ENCODE results near the gene APBA2. TPM values are rescaled to one million over a fixed set of nuclear protein-coding genes. Genes with fewer than 3 reads are reported as not detected.

The APBA2 gene
- total and polyA plus RNA-seq, 11 donors = 0.16 to 1.3 (median 0.40) TPM; not detected in 2

- Histone ChIP-seq H3K4me1 (peaks cover 0 to 20% (median 4%) of the 10 kb centered on the region in 12 donors), H3K4me3 (no peak overlapping the region), H3K27me3 (no peaks in the 10 kb centered on the region), H3K36me3 (no peaks in the 10 kb centered on the region), H3K27ac (peak overlapping the region in 10 of 12 donors; percentile 14 to 81 (median 64)), H3K9me3 (no peaks in the 10 kb centered on the region)
- WGBS, 4 donors = 40 to 52% (median 45%) methylated on average over 11 to 12 of the region's 12 CpGs
- TF ChIP-seq POLR2A (IDR thresholded peaks at IDR 0.05) = no peak
- no peak for TF ChIP-seq CTCF (IDR thresholded peaks at IDR 0.05)
- intact Hi-C loops (cut with DNase I) = no loop called here
- ATAC-seq (peak; percentile 76 to 94 (median 90)), DNase-seq (peak in 3 of 5 donors; percentile 19 to 51 (median 30))
These were observed 107.4 kb downstream of the APBA2 start for GRCh38 chr15:28993051-28993719.

- DNase-seq = no peak
- Histone ChIP-seq H3K4me1 (peaks cover 0 to 20% (median 4%) of the 10 kb centered on the region in 12 donors), H3K36me3 (no peaks in the 10 kb centered on the region), H3K27me3 (no peaks in the 10 kb centered on the region), H3K27ac (peak overlapping the region in 10 of 12 donors; percentile 14 to 81 (median 64)), H3K9me3 (no peaks in the 10 kb centered on the region), H3K4me3 (no peak overlapping the region)
- peak in 1 of 4 donors; percentile 6 for ATAC-seq
- TF ChIP-seq CTCF (IDR thresholded peaks at IDR 0.05) = no peak
- intact Hi-C loops (cut with DNase I) = no loop called here
- 79 to 89% (median 83%) methylated on average over 7 of the region's 7 CpGs for WGBS, 4 donors
These were observed 107.9 kb downstream of the APBA2 start for GRCh38 chr15:28993720-28994053.

- intact Hi-C loops (cut with DNase I) = no loop called here
- DNase-seq = no peak
- TF ChIP-seq CTCF (IDR thresholded peaks at IDR 0.05) = no peak
- H3K4me3 ChIP-seq = no peak overlapping the region
- peak overlapping the region in 4 of 12 donors; percentile 8 to 81 (median 66) for H3K27ac ChIP-seq
- H3K4me1 ChIP-seq = peaks cover 0 to 20% (median 4%) of the 10 kb centered on the region in 12 donors
- ATAC-seq = no peak
- no peaks in the 10 kb centered on the region for H3K27me3 ChIP-seq
- WGBS, 4 donors = 77 to 84% (median 81%) methylated on average over 14 of the region's 14 CpGs
- H3K9me3 ChIP-seq = no peaks in the 10 kb centered on the region
- H3K36me3 ChIP-seq = no peaks in the 10 kb centered on the region
These were observed 108.5 kb downstream of the APBA2 start for GRCh38 chr15:28994142-28994830.

- no peak for ATAC-seq
- Histone ChIP-seq H3K4me3 (no peak overlapping the region), H3K4me1 (peaks cover 0 to 20% (median 4%) of the 10 kb centered on the region in 12 donors), H3K9me3 (no peaks in the 10 kb centered on the region), H3K27me3 (no peaks in the 10 kb centered on the region), H3K36me3 (no peaks in the 10 kb centered on the region), H3K27ac (peak overlapping the region in 1 of 12 donors; percentile 8)
- intact Hi-C loops (cut with DNase I) = no loop called here
- DNase-seq = no peak
- TF ChIP-seq CTCF (IDR thresholded peaks at IDR 0.05) = no peak
- TF ChIP-seq POLR2A (IDR thresholded peaks at IDR 0.05) = no peak
- WGBS, 4 donors = 76 to 82% (median 78%) methylated on average over 13 of the region's 13 CpGs
These were observed 109.2 kb downstream of the APBA2 start for GRCh38 chr15:28994831-28995596.

Measured in heart left ventricle (tissue), 16 donors.